ENCODE results near the gene STYX. TPM values are rescaled to one million over a fixed set of nuclear protein-coding genes. Genes with fewer than 3 reads are reported as not detected.

STYX gene
- total RNA-seq, 4 donors from 2014 or later, result 10.0 to 31.8 (median 18.3) TPM

GRCh38 chr14:52769887-52770286, 39.9 kb downstream of the STYX start:
- Histone ChIP-seq H3K4me3 (no peak overlapping the region), H3K4me1 (no peaks in the 10 kb centered on the region), H3K36me3 (no peaks in the 10 kb centered on the region), H3K27ac (no peak overlapping the region), H3K9me3 (no peaks in the 10 kb centered on the region), H3K27me3 (no peaks in the 10 kb centered on the region)
- intact Hi-C loops (cut with DNase I; ENCODE audit: low total_unique reads), result no loop called here
- no peak for DNase-seq
- TF ChIP-seq CTCF (IDR thresholded peaks at IDR 0.05) (no peak), POLR2A (IDR thresholded peaks at IDR 0.05) (no peak)

GRCh38 chr14:52776816-52777215, 46.9 kb downstream of the STYX start:
- no peak overlapping the region for H3K4me3 ChIP-seq
- no peak overlapping the region for H3K27ac ChIP-seq
- no peak for TF ChIP-seq POLR2A (IDR thresholded peaks at IDR 0.05)
- TF ChIP-seq CTCF (IDR thresholded peaks at IDR 0.05), result no peak
- H3K9me3 ChIP-seq, result no peaks in the 10 kb centered on the region
- no peaks in the 10 kb centered on the region for H3K4me1 ChIP-seq
- H3K27me3 ChIP-seq, result no peaks in the 10 kb centered on the region
- no peaks in the 10 kb centered on the region for H3K36me3 ChIP-seq
- intact Hi-C loops (cut with DNase I; ENCODE audit: low total_unique reads), result no loop called here
- DNase-seq, result no peak

GRCh38 chr14:52778702-52779101, 48.7 kb downstream of the STYX start:
- H3K36me3 ChIP-seq, result no peaks in the 10 kb centered on the region
- H3K27ac ChIP-seq, result no peak overlapping the region
- H3K4me1 ChIP-seq, result no peaks in the 10 kb centered on the region
- no peak for DNase-seq
- no peaks in the 10 kb centered on the region for H3K9me3 ChIP-seq
- intact Hi-C loops (cut with DNase I; ENCODE audit: low total_unique reads), result no loop called here
- TF ChIP-seq CTCF (IDR thresholded peaks at IDR 0.05) (no peak), POLR2A (IDR thresholded peaks at IDR 0.05) (no peak)
- H3K27me3 ChIP-seq, result no peaks in the 10 kb centered on the region
- H3K4me3 ChIP-seq, result no peak overlapping the region

GRCh38 chr14:52780893-52781292, 50.9 kb downstream of the STYX start:
- no peaks in the 10 kb centered on the region for H3K36me3 ChIP-seq
- no peaks in the 10 kb centered on the region for H3K27me3 ChIP-seq
- no peak for DNase-seq
- no peaks in the 10 kb centered on the region for H3K4me1 ChIP-seq
- no peak for TF ChIP-seq POLR2A (IDR thresholded peaks at IDR 0.05)
- TF ChIP-seq CTCF (IDR thresholded peaks at IDR 0.05), result no peak
- H3K27ac ChIP-seq, result no peak overlapping the region
- intact Hi-C loops (cut with DNase I; ENCODE audit: low total_unique reads), result no loop called here
- no peaks in the 10 kb centered on the region for H3K9me3 ChIP-seq
- no peak overlapping the region for H3K4me3 ChIP-seq

GRCh38 chr14:52781629-52782028, 51.7 kb downstream of the STYX start:
- Histone ChIP-seq H3K9me3 (no peaks in the 10 kb centered on the region), H3K4me1 (no peaks in the 10 kb centered on the region), H3K4me3 (no peak overlapping the region), H3K27ac (no peak overlapping the region), H3K36me3 (no peaks in the 10 kb centered on the region), H3K27me3 (no peaks in the 10 kb centered on the region)
- DNase-seq, result no peak
- TF ChIP-seq CTCF (IDR thresholded peaks at IDR 0.05) (no peak), POLR2A (IDR thresholded peaks at IDR 0.05) (no peak)
- intact Hi-C loops (cut with DNase I; ENCODE audit: low total_unique reads), result no loop called here
